BLaER1 (cell line): Measurements from ENCODE around the gene POU4F1.
A peak's percentile ranks its signal among the peaks of the same experiment; 100 is the strongest.

ENCODE experiments used
- H3K27ac ChIP-seq: shearing (Covaris generic); formaldehyde crosslinking; 2 replicates; pipeline ENCODE4 v1.8.1; 2022
- H3K27me3 ChIP-seq: shearing (Covaris generic); formaldehyde crosslinking; 2 replicates; pipeline ENCODE4 v1.8.1; 2022
- H3K36me3 ChIP-seq: shearing (Covaris generic); formaldehyde crosslinking; 2 replicates; pipeline ENCODE4 v1.8.1; 2022
- H3K4me1 ChIP-seq: shearing (Covaris generic); formaldehyde crosslinking; 2 replicates; pipeline ENCODE4 v1.8.1; 2022
- H3K4me2 ChIP-seq: shearing (Covaris generic); formaldehyde crosslinking; 2 replicates; pipeline ENCODE4 v1.8.1; 2022
- H3K4me3 ChIP-seq: shearing (Covaris generic); formaldehyde crosslinking; 2 replicates; pipeline ENCODE4 v1.8.1; 2022
- H3K9ac ChIP-seq: shearing (Covaris generic); formaldehyde crosslinking; 2 replicates; pipeline ENCODE4 v1.8.1; 2022
- H3K9me3 ChIP-seq: shearing (Covaris generic); formaldehyde crosslinking; 2 replicates; pipeline ENCODE4 v1.8.1; 2022
- H4K20me1 ChIP-seq: shearing (Covaris generic); formaldehyde crosslinking; 2 replicates; pipeline ENCODE4 v1.8.1; 2022
- Cebpa-rat ChIP-seq: shearing (Covaris generic); IDR thresholded peaks from 2 replicates; pipeline ENCODE4 v1.8.1; 2022

POU4F1 gene

DNA sequence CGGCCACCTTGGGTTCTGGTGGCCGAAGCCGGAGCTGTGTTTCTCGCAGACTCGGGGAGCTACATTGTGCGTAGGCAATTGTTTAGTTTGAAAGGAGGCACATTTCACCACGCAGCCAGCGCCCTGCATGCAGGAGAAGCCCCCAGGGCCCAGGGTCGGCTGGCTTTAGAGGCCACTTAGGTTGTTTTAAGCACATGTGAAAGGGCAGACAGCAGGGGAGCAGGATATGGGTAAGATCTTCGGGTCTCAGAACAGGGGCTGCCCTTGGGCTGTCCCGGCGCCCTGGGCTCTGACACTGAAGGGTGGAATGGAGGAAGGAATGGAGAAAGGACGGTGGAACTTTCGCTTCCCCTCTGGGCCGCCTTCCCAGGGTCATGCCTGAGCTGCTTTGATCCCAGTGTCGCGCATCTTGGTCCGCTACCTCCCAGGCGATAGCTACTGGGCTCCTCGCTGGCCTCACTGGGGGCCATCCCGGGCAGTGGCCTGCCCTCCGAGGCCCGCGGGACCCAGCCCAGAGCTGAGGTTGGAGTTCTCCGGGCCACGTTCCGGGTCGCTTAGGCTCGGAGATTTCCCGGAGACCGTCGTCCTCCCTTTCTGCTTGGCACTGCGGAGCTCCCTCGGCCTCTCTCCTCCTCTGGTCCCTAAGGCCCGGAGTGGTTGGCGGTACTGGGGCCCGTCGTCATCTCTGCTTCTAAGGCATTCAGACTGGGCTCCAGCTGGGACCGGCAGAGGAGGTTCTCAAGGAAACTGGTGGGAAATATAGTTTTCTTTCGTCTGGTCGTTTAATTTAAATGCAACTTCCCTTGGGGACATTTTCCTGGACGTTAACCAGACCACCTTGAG is 4.3 kb upstream of the POU4F1 start:
- Histone ChIP-seq H3K9ac (no peak overlapping the region), H3K27me3 (peaks cover 100% of the 10 kb centered on the region)
- TF ChIP-seq Cebpa-rat: no peak

DNA sequence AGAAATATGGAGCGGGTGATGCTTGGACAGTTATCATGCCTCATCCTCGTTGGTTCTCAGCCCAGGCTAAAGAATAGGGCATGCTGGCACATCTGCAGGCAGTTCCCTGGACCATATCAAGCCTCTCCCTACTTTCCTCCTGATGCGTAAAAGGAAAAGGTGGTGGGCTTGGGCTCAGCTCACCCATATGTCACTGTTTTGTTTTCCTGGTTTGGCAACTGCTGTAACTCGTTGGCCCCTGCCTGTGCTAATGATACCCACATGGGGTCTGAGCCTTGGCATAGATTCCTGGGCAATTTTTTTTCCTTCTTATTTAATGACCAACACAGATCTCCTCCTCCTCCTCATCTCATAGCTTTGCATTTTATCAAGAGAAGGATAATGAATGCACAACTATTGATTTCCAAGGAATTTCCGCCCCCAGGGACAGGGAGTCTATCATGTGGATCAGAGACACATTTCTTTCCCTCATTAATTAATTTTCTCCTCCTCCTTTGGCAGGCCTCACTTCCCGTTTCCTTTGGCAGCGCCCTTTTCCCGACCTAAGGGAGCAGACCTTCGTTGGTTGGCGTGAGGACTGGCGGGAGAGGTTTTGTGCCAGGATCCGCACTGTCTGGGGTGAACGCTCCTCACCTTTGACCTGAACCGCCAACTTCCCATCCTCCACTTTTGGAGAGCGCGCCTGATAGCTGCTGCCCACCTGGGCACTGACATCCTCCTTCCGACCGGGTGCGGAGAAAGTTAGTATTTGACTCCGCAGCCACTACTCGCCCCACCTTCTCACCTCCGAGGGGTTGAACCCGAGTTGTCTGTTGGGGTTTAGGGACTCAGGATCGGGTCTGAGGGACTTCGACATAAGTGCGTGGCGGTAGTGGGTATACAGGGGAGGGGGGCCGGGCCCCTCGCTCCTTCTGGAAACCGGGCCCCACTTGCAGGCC is 3.4 kb upstream of the POU4F1 start:
- H4K20me1 ChIP-seq: peaks cover 98% of the 10 kb centered on the region

More for the DNA sequence above, 4.3 kb upstream of the POU4F1 start:
- peaks cover 38% of the 10 kb centered on the region for H3K9me3 ChIP-seq
- no peaks in the 10 kb centered on the region for H3K36me3 ChIP-seq
- H3K27ac ChIP-seq: no peak overlapping the region
- H3K4me1 ChIP-seq: peaks cover 12% of the 10 kb centered on the region
- H3K4me2 ChIP-seq: no peak overlapping the region
- H3K4me3 ChIP-seq: no peak overlapping the region
- peaks cover 100% of the 10 kb centered on the region for H4K20me1 ChIP-seq

DNA sequence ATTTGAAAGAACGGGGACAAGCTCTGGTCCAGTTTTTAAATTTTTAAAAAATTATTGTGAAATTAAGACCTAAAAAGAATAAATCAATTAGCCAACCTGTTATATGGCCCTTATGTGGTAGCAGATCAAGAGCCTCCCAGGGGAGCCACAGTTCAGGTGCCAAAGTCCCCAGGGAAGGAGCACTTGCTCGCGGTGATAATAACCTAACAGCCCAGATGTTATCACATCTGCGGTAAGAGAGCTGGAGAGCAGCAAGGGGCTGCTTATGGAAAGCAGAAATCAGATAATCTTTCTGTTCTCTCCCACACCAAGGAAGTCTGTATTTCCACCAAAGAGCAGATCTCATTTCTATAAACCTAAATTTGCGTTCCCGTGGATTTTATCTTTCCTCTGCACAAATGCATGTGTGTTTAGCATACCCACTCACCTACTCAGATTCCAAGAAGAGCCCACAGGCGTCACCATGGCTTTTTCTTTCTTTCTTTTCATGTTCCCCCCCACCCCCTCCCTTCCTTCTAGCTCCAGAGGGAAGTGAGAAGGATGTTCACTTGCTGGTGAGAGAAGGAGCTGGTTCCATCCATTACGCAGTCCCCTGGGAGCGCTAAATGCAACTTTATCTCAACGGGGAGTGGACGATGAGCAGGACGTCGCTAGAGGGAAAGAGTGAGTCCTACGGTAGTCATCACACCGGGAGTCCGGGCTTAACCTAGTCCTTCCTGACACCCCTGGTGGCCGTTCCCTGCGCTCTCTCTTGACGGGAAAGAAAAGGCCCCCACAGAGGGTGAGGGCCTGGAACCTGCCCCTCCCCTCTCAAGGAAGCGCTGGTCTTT is 1.6 kb upstream of the POU4F1 start:
- Histone ChIP-seq H3K9me3 (peaks cover 41% of the 10 kb centered on the region), H3K9ac (no peak overlapping the region), H3K27ac (no peak overlapping the region), H3K4me1 (peaks cover 24% of the 10 kb centered on the region), H3K27me3 (peaks cover 100% of the 10 kb centered on the region), H3K4me3 (no peak overlapping the region), H3K4me2 (no peak overlapping the region), H3K36me3 (no peaks in the 10 kb centered on the region), H4K20me1 (peaks cover 98% of the 10 kb centered on the region)
- TF ChIP-seq Cebpa-rat: no peak

More for the DNA sequence above, 3.4 kb upstream of the POU4F1 start:
- no peak overlapping the region for H3K4me3 ChIP-seq
- no peak for TF ChIP-seq Cebpa-rat
- no peak overlapping the region for H3K27ac ChIP-seq
- H3K27me3 ChIP-seq: peaks cover 100% of the 10 kb centered on the region
- no peaks in the 10 kb centered on the region for H3K36me3 ChIP-seq
- H3K9me3 ChIP-seq: peaks cover 38% of the 10 kb centered on the region
- H3K4me2 ChIP-seq: no peak overlapping the region
- peaks cover 18% of the 10 kb centered on the region for H3K4me1 ChIP-seq
- no peak overlapping the region for H3K9ac ChIP-seq

DNA sequence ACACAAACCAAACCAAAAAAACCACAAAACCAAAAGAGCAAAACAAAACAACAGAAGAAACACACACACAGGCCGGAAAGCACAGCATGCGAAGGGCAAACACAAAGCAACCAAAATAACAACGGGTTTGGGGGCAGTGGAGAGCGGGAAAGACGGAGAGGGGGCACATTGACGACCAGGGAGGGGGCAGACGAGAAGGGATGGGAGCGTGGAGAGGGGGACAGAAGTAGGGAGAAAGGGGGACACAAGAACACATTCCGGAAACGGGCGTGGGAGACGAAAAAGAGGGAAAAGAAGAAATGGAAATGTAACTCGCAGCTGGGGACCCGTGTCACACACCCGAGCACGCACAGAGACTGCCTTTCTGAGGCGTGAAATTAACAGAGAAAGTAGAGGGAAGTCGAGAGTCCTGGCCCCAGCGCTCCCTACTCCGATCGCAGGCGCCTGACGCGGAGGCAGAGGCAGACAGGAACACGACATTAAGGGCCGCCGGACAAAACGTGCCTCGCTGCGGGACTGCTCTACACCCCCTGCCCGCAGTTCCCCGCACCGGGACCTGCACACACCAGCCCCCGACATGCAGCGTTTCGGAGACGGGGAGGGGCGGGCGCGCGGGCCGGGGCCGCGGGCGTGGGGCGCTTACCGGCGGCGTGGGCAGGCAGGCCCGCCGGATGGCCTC is 652 bp downstream of the POU4F1 start:
- peaks cover 24% of the 10 kb centered on the region for H3K4me1 ChIP-seq
- no peak overlapping the region for H3K27ac ChIP-seq
- H3K27me3 ChIP-seq: peaks cover 100% of the 10 kb centered on the region
- peak overlapping the region; percentile 69 for H3K4me2 ChIP-seq
- H3K9me3 ChIP-seq: peaks cover 21% of the 10 kb centered on the region
- TF ChIP-seq Cebpa-rat: no peak
- peak overlapping the region; percentile 64 for H3K4me3 ChIP-seq
- H3K36me3 ChIP-seq: no peaks in the 10 kb centered on the region
- no peak overlapping the region for H3K9ac ChIP-seq
- H4K20me1 ChIP-seq: peaks cover 98% of the 10 kb centered on the region

DNA sequence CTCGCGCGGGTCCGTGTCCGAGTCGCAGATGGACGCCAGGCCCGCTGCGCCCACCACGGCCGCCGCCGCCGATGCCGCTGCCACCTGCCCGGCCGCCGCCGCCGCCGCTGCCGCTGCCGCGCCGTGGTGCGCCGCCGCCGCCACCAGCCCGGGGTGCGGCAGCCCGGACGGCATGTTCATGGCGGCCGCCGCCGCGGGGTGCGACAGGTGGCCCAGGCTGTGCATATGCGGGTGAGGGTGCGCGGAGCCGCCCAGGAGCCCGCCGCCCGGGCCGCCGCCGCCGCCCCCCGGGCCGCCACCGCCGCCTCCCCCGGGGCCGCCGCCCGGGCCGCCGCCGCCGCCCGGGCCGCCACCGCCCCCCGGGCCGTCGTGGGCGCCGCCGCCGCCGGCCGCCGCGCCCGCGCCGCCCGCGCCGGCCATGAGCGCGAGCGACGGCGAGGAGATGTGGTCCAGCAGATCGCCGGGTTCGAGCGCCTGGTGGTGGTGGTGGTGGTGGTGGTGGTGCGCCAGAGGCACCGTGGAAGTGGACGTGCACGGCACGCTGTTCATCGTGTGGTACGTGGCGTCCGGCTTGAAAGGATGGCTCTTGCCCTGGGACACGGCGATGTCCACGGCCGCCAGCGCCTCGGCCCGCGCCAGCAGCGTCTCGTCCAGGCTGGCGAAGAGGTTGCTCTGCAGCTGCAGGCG is 1.3 kb downstream of the POU4F1 start:
- H3K4me1 ChIP-seq: peaks cover 24% of the 10 kb centered on the region
- H3K4me2 ChIP-seq: peak overlapping the region; percentile 69
- peak overlapping the region; percentile 64 for H3K4me3 ChIP-seq
- no peaks in the 10 kb centered on the region for H3K36me3 ChIP-seq
- peaks cover 98% of the 10 kb centered on the region for H4K20me1 ChIP-seq
- no peak overlapping the region for H3K9ac ChIP-seq
- H3K27ac ChIP-seq: no peak overlapping the region
- peaks cover 100% of the 10 kb centered on the region for H3K27me3 ChIP-seq
- peaks cover 18% of the 10 kb centered on the region for H3K9me3 ChIP-seq
- no peak for TF ChIP-seq Cebpa-rat

DNA sequence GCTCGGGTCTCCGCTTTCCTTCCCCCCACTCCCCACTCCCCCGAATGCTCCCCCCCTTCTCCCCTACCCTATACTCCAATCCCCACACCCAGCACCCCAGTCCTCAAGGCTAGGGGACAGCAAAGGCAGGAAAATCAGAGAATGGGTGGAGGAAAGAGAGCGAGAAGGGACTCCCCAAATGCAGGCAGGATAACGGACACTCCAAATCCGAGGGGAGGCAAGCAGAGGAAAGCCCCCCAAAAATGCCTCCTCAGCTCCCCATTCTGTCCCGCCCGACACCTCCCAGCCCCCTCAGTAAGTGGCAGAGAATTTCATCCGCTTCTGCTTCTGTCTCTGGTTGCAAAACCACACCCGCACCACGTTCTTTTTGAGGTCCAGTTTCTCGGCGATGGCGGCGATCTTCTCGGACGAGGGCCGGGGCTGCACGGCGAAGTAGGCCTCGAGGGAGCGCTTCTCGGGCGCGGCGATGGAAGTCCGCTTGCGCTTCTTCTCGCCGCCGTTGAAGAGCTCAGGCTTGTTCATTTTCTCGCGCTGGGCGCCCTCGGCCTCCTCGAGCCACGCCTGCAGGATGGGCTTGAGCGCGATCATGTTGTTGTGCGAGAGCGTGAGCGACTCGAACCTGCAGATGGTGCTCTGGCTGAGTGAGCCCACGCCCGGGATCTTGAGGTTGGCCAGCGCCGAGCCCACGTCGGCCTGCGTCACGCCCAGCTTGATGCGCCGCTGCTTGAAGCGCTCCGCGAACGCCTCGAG is 2.1 kb downstream of the POU4F1 start:
- peaks cover 98% of the 10 kb centered on the region for H4K20me1 ChIP-seq
- H3K27me3 ChIP-seq: peaks cover 100% of the 10 kb centered on the region

DNA sequence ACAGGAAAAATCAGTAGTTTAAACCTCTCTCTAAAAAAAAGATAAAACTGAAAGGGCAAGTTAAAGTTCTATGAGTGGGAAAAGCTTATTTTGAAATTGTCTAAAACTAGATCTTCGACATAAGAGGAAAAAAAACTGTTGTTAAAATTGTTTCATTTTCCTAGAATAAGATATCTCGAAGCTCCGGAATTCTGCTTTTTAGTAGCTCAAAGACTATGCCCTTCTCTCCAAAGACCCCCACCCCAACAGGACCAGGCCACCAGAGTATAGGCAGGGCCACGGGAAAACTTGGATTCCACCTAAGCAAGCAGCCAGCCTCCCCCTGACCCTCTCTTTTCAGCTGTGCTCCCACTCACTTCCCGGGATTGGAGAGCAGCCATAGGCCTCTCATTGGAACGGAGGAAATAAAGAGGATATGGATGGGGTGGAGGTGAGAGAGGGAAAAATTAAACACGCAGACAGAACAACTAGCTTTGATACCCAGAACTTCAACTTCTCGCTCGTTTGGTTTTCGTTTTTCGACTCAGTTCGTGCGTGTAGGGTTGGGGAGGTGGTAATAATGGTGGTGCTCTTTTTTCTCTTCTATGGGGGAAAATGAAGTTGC is 3.0 kb downstream of the POU4F1 start:
- no peak for TF ChIP-seq Cebpa-rat
- H3K27me3 ChIP-seq: peaks cover 100% of the 10 kb centered on the region

More for the DNA sequence above, 2.1 kb downstream of the POU4F1 start:
- no peaks in the 10 kb centered on the region for H3K36me3 ChIP-seq
- H3K27ac ChIP-seq: no peak overlapping the region
- no peak for TF ChIP-seq Cebpa-rat
- peak overlapping the region; percentile 64 for H3K4me3 ChIP-seq
- peak overlapping the region; percentile 69 for H3K4me2 ChIP-seq
- peaks cover 18% of the 10 kb centered on the region for H3K9me3 ChIP-seq
- peaks cover 24% of the 10 kb centered on the region for H3K4me1 ChIP-seq
- H3K9ac ChIP-seq: no peak overlapping the region

More for the DNA sequence above, 3.0 kb downstream of the POU4F1 start:
- H3K9me3 ChIP-seq: peaks cover 23% of the 10 kb centered on the region
- no peak overlapping the region for H3K4me2 ChIP-seq
- peaks cover 24% of the 10 kb centered on the region for H3K4me1 ChIP-seq
- H3K27ac ChIP-seq: no peak overlapping the region
- no peak overlapping the region for H3K9ac ChIP-seq
- no peak overlapping the region for H3K4me3 ChIP-seq
- H3K36me3 ChIP-seq: no peaks in the 10 kb centered on the region
- H4K20me1 ChIP-seq: peaks cover 98% of the 10 kb centered on the region
